Suprapubic skin (tissue), 4 donors: ENCODE results near the gene CLDN34.

ENCODE experiments used
- POLR2A ChIP-seq, 2 donors: fragments of 450-650 bp; IDR thresholded peaks; one replicate each; pipeline ENCODE4 v1.6.1; 2017; ENCODE audit warnings: antibody characterized with exemption in 2 of 2, mild to moderate bottlenecking in 2 of 2, moderate library complexity in 2 of 2
- POLR2AphosphoS5 ChIP-seq, 3 donors: sonication (generic); formaldehyde crosslinking; IDR thresholded peaks; one replicate each; pipeline ENCODE4 v1.6.1; 2017; ENCODE audit warnings: antibody characterized with exemption in 3 of 3
- TF ChIP-seq, protein P1 (sequence below), 2 donors: fragments of 200-600 bp in 1 of 2; fragments of 450-650 bp in 1 of 2; sonication (generic) in 1 of 2; IDR thresholded peaks; one replicate each; pipeline ENCODE4 v1.5.1; 2016 to 2019; ENCODE audit warnings: antibody characterized with exemption in 2 of 2, mild to moderate bottlenecking in 1 of 2, moderate library complexity in 1 of 2

DNA sequence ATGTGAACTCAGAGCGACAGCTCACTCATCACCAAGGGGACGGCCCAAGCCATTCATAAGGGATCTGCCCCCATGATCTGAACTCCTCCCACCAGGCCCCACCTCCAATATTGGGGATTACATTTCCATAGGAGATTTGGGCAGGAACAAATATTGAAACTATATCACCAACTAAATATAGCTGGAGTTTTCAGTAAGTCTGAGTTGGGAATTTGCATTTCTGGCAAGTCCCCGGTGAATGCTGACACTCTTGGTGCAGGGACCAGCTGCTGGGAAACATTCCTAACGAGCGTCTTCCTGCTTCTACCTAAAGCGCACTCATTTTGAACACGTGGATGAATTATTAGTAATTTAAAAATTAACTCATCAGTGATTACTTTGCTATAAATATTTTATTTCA is 13.2 kb downstream of the CLDN34 start:
- TF ChIP-seq POLR2AphosphoS5 (IDR thresholded peaks at IDR 0.05) (no peak), POLR2A (IDR thresholded peaks at IDR 0.05) (no peak)
- TF ChIP-seq, protein P1, sequence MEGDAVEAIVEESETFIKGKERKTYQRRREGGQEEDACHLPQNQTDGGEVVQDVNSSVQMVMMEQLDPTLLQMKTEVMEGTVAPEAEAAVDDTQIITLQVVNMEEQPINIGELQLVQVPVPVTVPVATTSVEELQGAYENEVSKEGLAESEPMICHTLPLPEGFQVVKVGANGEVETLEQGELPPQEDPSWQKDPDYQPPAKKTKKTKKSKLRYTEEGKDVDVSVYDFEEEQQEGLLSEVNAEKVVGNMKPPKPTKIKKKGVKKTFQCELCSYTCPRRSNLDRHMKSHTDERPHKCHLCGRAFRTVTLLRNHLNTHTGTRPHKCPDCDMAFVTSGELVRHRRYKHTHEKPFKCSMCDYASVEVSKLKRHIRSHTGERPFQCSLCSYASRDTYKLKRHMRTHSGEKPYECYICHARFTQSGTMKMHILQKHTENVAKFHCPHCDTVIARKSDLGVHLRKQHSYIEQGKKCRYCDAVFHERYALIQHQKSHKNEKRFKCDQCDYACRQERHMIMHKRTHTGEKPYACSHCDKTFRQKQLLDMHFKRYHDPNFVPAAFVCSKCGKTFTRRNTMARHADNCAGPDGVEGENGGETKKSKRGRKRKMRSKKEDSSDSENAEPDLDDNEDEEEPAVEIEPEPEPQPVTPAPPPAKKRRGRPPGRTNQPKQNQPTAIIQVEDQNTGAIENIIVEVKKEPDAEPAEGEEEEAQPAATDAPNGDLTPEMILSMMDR (IDR thresholded peaks at IDR 0.05) = no peak
